ENCODE results near the gene LIN54.
"Not testable (repeated sequence)": the region's sequence is repeated elsewhere in the genome, so short reads cannot be mapped to it uniquely, and the experiment has no call there.

Gene LIN54

GRCh38 chr4:83036991-83037665 is 26.5 kb upstream of the LIN54 start:
- no peak for DNase-seq (ENCODE audit: low read depth in 2 of 2)
- no peak for TF ChIP-seq CTCF (IDR thresholded peaks at IDR 0.05; ENCODE audit: low read depth, low read length)
- no peak overlapping the region for H3K4me3 ChIP-seq (replicated peaks in 1 of 2; ENCODE audit: low read depth in 2 of 2, low read length in 2 of 2)

GRCh38 chr4:83034630-83035494 is 24.2 kb upstream of the LIN54 start, which contains the start of gene COPS4:
Gene COPS4 (plus strand): TSS chr4:83035183. CDS start chr4:83035225, 42 bp downstream.
- peak within 1 kb of the TSS; percentile 71 to 78 for H3K4me3 ChIP-seq (replicated peaks in 1 of 2; ENCODE audit: low read depth in 2 of 2, low read length in 2 of 2)
- peak; percentile 59 for TF ChIP-seq CTCF (IDR thresholded peaks at IDR 0.05; ENCODE audit: low read depth, low read length)
- DNase-seq (ENCODE audit: low read depth in 2 of 2) = peak; percentile 100

GRCh38 chr4:83029688-83030087 is 19.1 kb upstream of the LIN54 start:
- no peak for TF ChIP-seq CTCF (IDR thresholded peaks at IDR 0.05; ENCODE audit: low read depth, low read length)
- DNase-seq (ENCODE audit: low read depth in 2 of 2) = no peak
- no peak overlapping the region for H3K4me3 ChIP-seq (replicated peaks in 1 of 2; ENCODE audit: low read depth in 2 of 2, low read length in 2 of 2)

- no peak for DNase-seq (ENCODE audit: low read depth in 2 of 2)
- H3K4me3 ChIP-seq (replicated peaks in 1 of 2; ENCODE audit: low read depth in 2 of 2, low read length in 2 of 2) = no peak overlapping the region
- TF ChIP-seq CTCF (IDR thresholded peaks at IDR 0.05; ENCODE audit: low read depth, low read length) = no peak
These were observed 18.4 kb upstream of the LIN54 start for GRCh38 chr4:83028976-83029375.

- H3K4me3 ChIP-seq (replicated peaks in 1 of 2; ENCODE audit: low read depth in 2 of 2, low read length in 2 of 2) = no peak overlapping the region
- no peak for TF ChIP-seq CTCF (IDR thresholded peaks at IDR 0.05; ENCODE audit: low read depth, low read length)
- no peak for DNase-seq (ENCODE audit: low read depth in 2 of 2)
These were observed 14.9 kb upstream of the LIN54 start for GRCh38 chr4:83025563-83025962.

- DNase-seq (ENCODE audit: low read depth in 2 of 2) = no peak
- no peak overlapping the region for H3K4me3 ChIP-seq (replicated peaks in 1 of 2; ENCODE audit: low read depth in 2 of 2, low read length in 2 of 2)
- TF ChIP-seq CTCF (IDR thresholded peaks at IDR 0.05; ENCODE audit: low read depth, low read length) = no peak
These were observed 13.6 kb upstream of the LIN54 start for GRCh38 chr4:83024233-83024632.

- H3K4me3 ChIP-seq (replicated peaks in 1 of 2; ENCODE audit: low read depth in 2 of 2, low read length in 2 of 2); DNase-seq (ENCODE audit: low read depth in 2 of 2): not testable (repeated sequence)
These were observed 13.0 kb upstream of the LIN54 start for GRCh38 chr4:83023599-83023998.

All from cardiac fibroblast (primary cell).